Dedifferentiated amniotic fluid mesenchymal stem cell (primary cell): ENCODE results near the gene FMR1.

ENCODE experiments used
- DNase-seq: peaks from one replicate; pipeline ENCODE4 v3.0.0-alpha.2; 2016; ENCODE audit errors: extremely low spot score

The FMR1 gene

GRCh38 chrX:147916375-147916968, 4.8 kb downstream of the FMR1 start:
- no peak for DNase-seq

- no peak for DNase-seq
Measured at GRCh38 chrX:147917700-147918695, 6.3 kb downstream of the FMR1 start.

GRCh38 chrX:147920161-147920666, 8.5 kb downstream of the FMR1 start:
- DNase-seq = no peak

GRCh38 chrX:147923605-147924004, 11.9 kb downstream of the FMR1 start:
- DNase-seq = no peak

- no peak for DNase-seq
Measured at GRCh38 chrX:147927256-147927655, 15.5 kb downstream of the FMR1 start.

- DNase-seq = no peak
Measured at GRCh38 chrX:147933815-147934214, 22.1 kb downstream of the FMR1 start.

GRCh38 chrX:147935156-147935758, 23.5 kb downstream of the FMR1 start:
- no peak for DNase-seq

- no peak for DNase-seq
Measured at GRCh38 chrX:147945286-147945685, 33.6 kb downstream of the FMR1 start.

GRCh38 chrX:147948531-147948930, 36.8 kb downstream of the FMR1 start:
- DNase-seq = no peak

GRCh38 chrX:147950352-147950751, 38.6 kb downstream of the FMR1 start:
- no peak for DNase-seq

- no peak for DNase-seq
Measured at GRCh38 chrX:147953976-147954375, 42.3 kb downstream of the FMR1 start.

GRCh38 chrX:147957291-147957690, 45.6 kb downstream of the FMR1 start:
- DNase-seq = no peak

GRCh38 chrX:147958291-147958690, 46.6 kb downstream of the FMR1 start:
- DNase-seq = no peak

- DNase-seq = no peak
Measured at GRCh38 chrX:147960722-147961121, 49.0 kb downstream of the FMR1 start.

- no peak for DNase-seq
Measured at GRCh38 chrX:147962476-147962875, 50.8 kb downstream of the FMR1 start.

- no peak for DNase-seq
Measured at GRCh38 chrX:147978931-147979330, 67.2 kb downstream of the FMR1 start.

- DNase-seq = no peak
Measured at GRCh38 chrX:147981038-147981752, 69.5 kb downstream of the FMR1 start, which contains the start of gene FMR1NB. Gene FMR1NB, plus strand, starts transcription at chrX:147981337. Its CDS starts 66 bp downstream, at chrX:147981403.
